HepG2 (cell line): Measurements from ENCODE around the gene WDFY1. TPM values are rescaled to one million over a fixed set of nuclear protein-coding genes. Genes with fewer than 3 reads are reported as not detected.

Experiments
- AKNA ChIP-seq: sonication (generic); formaldehyde crosslinking; IDR thresholded peaks from 2 replicates; pipeline ENCODE4 v1.4.0; 2020; ENCODE audit warnings: missing genetic modification reagents, borderline replicate concordance
- ATF7-NPFF ChIP-seq: sonication (generic); formaldehyde crosslinking; IDR thresholded peaks from 2 replicates; pipeline ENCODE4 v1.8.1; 2023; ENCODE audit warnings: mild to moderate bottlenecking, low read depth, missing genetic modification reagents, moderate library complexity
- HINFP ChIP-seq: sonication (generic); formaldehyde crosslinking; IDR thresholded peaks from 2 replicates; pipeline ENCODE4 v1.4.0; 2020; ENCODE audit warnings: low read depth, mild to moderate bottlenecking, missing genetic modification reagents
- KDM3A ChIP-seq: IDR thresholded peaks from 2 replicates; pipeline ENCODE4 v1.6.1; 2018; ENCODE audit warnings: low read depth, missing compliant biosample characterization
- MZF1 ChIP-seq: sonication (generic); formaldehyde crosslinking; IDR thresholded peaks from 2 replicates; pipeline ENCODE4 v1.8.1; 2023; ENCODE audit warnings: mild to moderate bottlenecking, missing genetic modification reagents, borderline replicate concordance
- NFYC ChIP-seq: IDR thresholded peaks from 2 replicates; pipeline ENCODE4 v1.6.1; 2016; ENCODE audit warnings: missing genetic modification reagents, missing compliant biosample characterization
- PBX2 ChIP-seq: IDR thresholded peaks from 2 replicates; pipeline ENCODE4 v1.6.1; 2016; ENCODE audit warnings: control low read depth
- PHF20 ChIP-seq: sonication (generic); formaldehyde crosslinking; IDR thresholded peaks from 2 replicates; pipeline ENCODE4 v1.5.0; 2020; ENCODE audit warnings: mild to moderate bottlenecking, missing genetic modification reagents
- PTBP1 ChIP-seq: fragments of 200-400 bp; formaldehyde crosslinking; IDR thresholded peaks from 2 replicates; pipeline ENCODE4 v1.6.1; 2018; ENCODE audit warnings: low read length, low read depth; ENCODE audit not compliant: poor library complexity, severe bottlenecking
- RXRB ChIP-seq: IDR thresholded peaks from 2 replicates; pipeline ENCODE4 v1.6.1; 2016; ENCODE audit warnings: borderline replicate concordance, missing genetic modification reagents, missing compliant biosample characterization
- ZBTB3 ChIP-seq: sonication (generic); formaldehyde crosslinking; IDR thresholded peaks from 2 replicates; pipeline ENCODE4 v1.4.0; 2020; ENCODE audit warnings: low read depth, mild to moderate bottlenecking, moderate library complexity, missing genetic modification reagents, borderline replicate concordance
- ZNF207 ChIP-seq: fragments of 450-650 bp; IDR thresholded peaks from 2 replicates; pipeline ENCODE4 v1.6.1; 2016; ENCODE audit warnings: antibody characterized with exemption, borderline replicate concordance
- ZNF232 ChIP-seq: sonication (generic); formaldehyde crosslinking; IDR thresholded peaks from 2 replicates; pipeline ENCODE4 v1.4.0; 2020; ENCODE audit warnings: missing genetic modification reagents, borderline replicate concordance
- ZNF3 ChIP-seq: IDR thresholded peaks from 2 replicates; pipeline ENCODE4 v1.7.0; 2017; ENCODE audit warnings: inconsistent platforms
- ZNF569 ChIP-seq: sonication (generic); formaldehyde crosslinking; IDR thresholded peaks from 2 replicates; pipeline ENCODE4 v1.5.0; 2020; ENCODE audit warnings: mild to moderate bottlenecking, missing genetic modification reagents, moderate library complexity, borderline replicate concordance
- ZNF589 ChIP-seq: sonication (generic); formaldehyde crosslinking; conservative IDR thresholded peaks from 2 replicates; pipeline ENCODE4 v1.8.0; 2022; ENCODE audit warnings: mild to moderate bottlenecking, moderate library complexity, missing genetic modification reagents
- ZNF609 ChIP-seq: sonication (generic); formaldehyde crosslinking; IDR thresholded peaks from 2 replicates; pipeline ENCODE4 v1.4.0; 2020; ENCODE audit warnings: mild to moderate bottlenecking, missing genetic modification reagents, borderline replicate concordance
- polyA plus RNA-seq, 8 experiments: library from polyadenylated mRNA; depleted of rRNA in 3 of 8; stranded (reverse) in 7 of 8; unstranded in 1 of 8; fragments of >200 nt; fragmentation: Illumina TruSeq in 4 of 8; extraction: Trizol in 4 of 8; gene quantifications; 2 replicates each; pipeline versions ENCODE4 v1.2.1 to v1.2.3, GENCODE V29; 2011 to 2016; ENCODE audit warnings: low read depth in 4 of 8, missing spikeins in 1 of 8, mixed read lengths in 1 of 8; ENCODE audit not compliant: insufficient read depth in 1 of 8
- total RNA-seq, 5 experiments: library from RNA; depleted of rRNA; stranded (reverse); fragments of >200 nt; fragmentation: Illumina TruSeq; extraction: Trizol; gene quantifications; 2 replicates each; pipeline ENCODE4 v1.2.3, GENCODE V29; 2016; ENCODE audit warnings: low read depth in 1 of 5

WDFY1 gene
- total and polyA plus RNA-seq, 2 of the 13 experiments (the other 11 are each of a cell fraction or from before 2014, with no cell fraction given): 77.0 to 78.4 TPM

- TF ChIP-seq ATF7-NPFF (CRISPR knock-in tag) (no peak), ZNF232 (0 out of 2 replicates have a peak, but pooled peaks have one; percentile 31), ZNF609 (peak; percentile 35; the same call in 1 of the 2 replicates), AKNA (CRISPR knock-in tag) (0 out of 2 replicates have a peak, but pooled peaks have one; percentile 37), ZBTB3 (no peak), ZNF589 (CRISPR knock-in tag) (no peak), ZNF569 (no peak), KDM3A (CRISPR knock-in tag) (no peak; the same call in 1 of the 2 replicates), ZNF3 (no peak), NFYC (CRISPR knock-in tag) (no peak), MZF1 (no peak), PHF20 (CRISPR knock-in tag) (no peak), PBX2 (CRISPR knock-in tag) (no peak), ZNF207 (no peak), PTBP1 (no peak), RXRB (CRISPR knock-in tag) (no peak), HINFP (CRISPR knock-in tag) (no peak)
Measured at GRCh38 chr2:223929571-223930102, 15.5 kb downstream of the WDFY1 start (continued).
